Loucy (cell line): ENCODE measurements around the gene LYZ.

ENCODE experiments used
- EZH2phosphoT487 ChIP-seq: fragments of 200-600 bp; IDR thresholded peaks from 2 replicates; pipeline ENCODE4 v1.6.1; 2018; ENCODE audit warnings: antibody characterized with exemption, mild to moderate bottlenecking, moderate library complexity, borderline replicate concordance
- TF ChIP-seq, protein P1 (sequence below): fragments of 200-600 bp; sonication (generic); conservative IDR thresholded peaks from 2 replicates; pipeline ENCODE4 v1.5.1; 2014; ENCODE audit warnings: mild to moderate bottlenecking, antibody characterized with exemption, low read length

DNA sequence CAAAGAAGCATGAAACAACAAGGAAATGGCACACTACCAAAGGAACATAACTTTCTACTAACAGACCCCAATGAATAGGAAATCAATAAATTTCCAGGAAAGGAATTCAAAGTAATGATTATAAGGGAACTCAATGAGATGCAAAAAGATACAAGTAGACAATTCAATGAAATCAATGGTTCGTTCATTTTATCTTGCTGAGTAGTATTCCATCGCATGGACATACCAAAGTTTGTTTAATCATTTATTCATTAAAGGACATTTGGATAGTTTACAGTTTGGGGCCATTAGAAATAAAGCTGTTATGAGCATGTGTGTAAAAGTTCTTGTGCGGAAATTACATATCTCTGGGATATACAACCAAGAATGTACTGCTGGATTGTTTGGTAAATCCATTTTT, 35.0 kb upstream of the LYZ start:
- TF ChIP-seq, protein P1, sequence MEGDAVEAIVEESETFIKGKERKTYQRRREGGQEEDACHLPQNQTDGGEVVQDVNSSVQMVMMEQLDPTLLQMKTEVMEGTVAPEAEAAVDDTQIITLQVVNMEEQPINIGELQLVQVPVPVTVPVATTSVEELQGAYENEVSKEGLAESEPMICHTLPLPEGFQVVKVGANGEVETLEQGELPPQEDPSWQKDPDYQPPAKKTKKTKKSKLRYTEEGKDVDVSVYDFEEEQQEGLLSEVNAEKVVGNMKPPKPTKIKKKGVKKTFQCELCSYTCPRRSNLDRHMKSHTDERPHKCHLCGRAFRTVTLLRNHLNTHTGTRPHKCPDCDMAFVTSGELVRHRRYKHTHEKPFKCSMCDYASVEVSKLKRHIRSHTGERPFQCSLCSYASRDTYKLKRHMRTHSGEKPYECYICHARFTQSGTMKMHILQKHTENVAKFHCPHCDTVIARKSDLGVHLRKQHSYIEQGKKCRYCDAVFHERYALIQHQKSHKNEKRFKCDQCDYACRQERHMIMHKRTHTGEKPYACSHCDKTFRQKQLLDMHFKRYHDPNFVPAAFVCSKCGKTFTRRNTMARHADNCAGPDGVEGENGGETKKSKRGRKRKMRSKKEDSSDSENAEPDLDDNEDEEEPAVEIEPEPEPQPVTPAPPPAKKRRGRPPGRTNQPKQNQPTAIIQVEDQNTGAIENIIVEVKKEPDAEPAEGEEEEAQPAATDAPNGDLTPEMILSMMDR, result no peak
- no peak for TF ChIP-seq EZH2phosphoT487
